T-helper 1 cell treated with Interleukin-12 subunit alpha and Interleukin-12 subunit beta and Interleukin-4 antibody, amounts not matched to agents 30 μg/mL and 1 μg/mL, for 36 hours (primary cell): ENCODE results near the gene FUBP3.
"Not testable (repeated sequence)": the region's sequence is repeated elsewhere in the genome, so short reads cannot be mapped to it uniquely, and the experiment has no call there.

ENCODE experiments used
- H3K27ac Mint-ChIP-seq: one replicate; pipeline ENCODE4 v1.8.0; 2021; ENCODE audit warnings: mild to moderate bottlenecking, mixed read lengths
- H3K27me3 Mint-ChIP-seq: one replicate; pipeline ENCODE4 v1.8.0; 2021; ENCODE audit warnings: low read depth, mixed read lengths
- H3K36me3 Mint-ChIP-seq: one replicate; pipeline ENCODE4 v1.8.0; 2021; ENCODE audit warnings: low read depth, mixed read lengths
- H3K4me1 Mint-ChIP-seq: one replicate; pipeline ENCODE4 v1.8.0; 2021; ENCODE audit warnings: low read depth, mixed read lengths
- H3K4me3 Mint-ChIP-seq: one replicate; pipeline ENCODE4 v1.8.0; 2021; ENCODE audit warnings: mild to moderate bottlenecking, moderate library complexity, mixed read lengths
- H3K9me3 Mint-ChIP-seq: one replicate; pipeline ENCODE4 v1.8.0; 2021; ENCODE audit warnings: mixed read lengths

The FUBP3 gene

DNA sequence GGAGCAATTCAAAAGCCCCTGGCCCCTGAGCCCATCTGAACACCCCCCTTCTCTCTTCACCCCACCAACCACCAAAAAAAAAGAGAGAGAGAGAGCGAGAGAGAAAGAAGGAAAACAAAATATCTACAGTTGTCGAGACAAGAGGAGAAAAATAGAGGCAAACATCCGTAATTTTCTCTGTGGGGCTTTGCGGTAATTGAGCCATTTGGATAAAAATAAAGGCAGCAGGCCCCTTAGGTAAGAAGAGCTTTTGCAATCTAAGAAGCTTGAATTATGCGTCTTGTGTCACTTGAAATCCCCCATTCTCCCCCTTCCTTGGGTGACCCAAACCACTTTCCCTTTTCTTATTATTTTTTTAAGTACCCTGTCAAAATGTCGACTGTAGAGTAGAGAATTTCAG, 35.5 kb upstream of the FUBP3 start:
- H3K27me3 Mint-ChIP-seq = peaks cover 11% of the 10 kb centered on the region
- H3K4me1 Mint-ChIP-seq = no peaks in the 10 kb centered on the region
- H3K36me3 Mint-ChIP-seq = no peaks in the 10 kb centered on the region
- no peak overlapping the region for H3K4me3 Mint-ChIP-seq
- peaks cover 1% of the 10 kb centered on the region for H3K9me3 Mint-ChIP-seq
- no peak overlapping the region for H3K27ac Mint-ChIP-seq

GRCh38 chr9:130544364-130544763, 35.0 kb upstream of the FUBP3 start:
- Mint-ChIP-seq H3K36me3 (no peaks in the 10 kb centered on the region), H3K27me3 (peaks cover 10% of the 10 kb centered on the region), H3K27ac (no peak overlapping the region), H3K4me3 (no peak overlapping the region), H3K4me1 (no peaks in the 10 kb centered on the region), H3K9me3 (peaks cover 6% of the 10 kb centered on the region)

DNA sequence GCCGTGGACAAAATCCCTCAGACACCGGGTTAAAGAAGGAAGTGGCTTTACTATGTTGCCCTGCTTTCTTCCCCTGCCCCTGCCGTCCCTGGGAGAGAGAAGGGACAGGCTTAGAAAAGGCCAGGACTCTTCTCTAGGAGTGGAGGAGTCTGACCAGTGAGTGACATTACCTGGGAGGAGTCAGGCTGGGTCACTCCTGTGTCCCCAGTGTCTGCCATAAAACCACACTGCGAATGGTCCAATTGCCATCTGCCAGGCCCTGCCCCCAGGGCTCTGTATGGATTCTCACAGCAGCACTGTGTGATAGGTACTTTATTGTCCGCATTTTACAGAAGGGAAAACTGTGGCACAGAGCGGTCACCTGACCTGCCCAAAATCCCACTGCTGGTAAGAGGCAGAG, 31.3 kb upstream of the FUBP3 start:
- Mint-ChIP-seq H3K27me3 (no peaks in the 10 kb centered on the region), H3K4me1 (no peaks in the 10 kb centered on the region), H3K4me3 (no peak overlapping the region), H3K9me3 (peaks cover 11% of the 10 kb centered on the region), H3K36me3 (no peaks in the 10 kb centered on the region), H3K27ac (no peak overlapping the region)

- no peaks in the 10 kb centered on the region for H3K27me3 Mint-ChIP-seq
- peaks cover 11% of the 10 kb centered on the region for H3K9me3 Mint-ChIP-seq
- no peak overlapping the region for H3K27ac Mint-ChIP-seq
- H3K4me3 Mint-ChIP-seq = no peak overlapping the region
- H3K4me1 Mint-ChIP-seq = no peaks in the 10 kb centered on the region
- H3K36me3 Mint-ChIP-seq = no peaks in the 10 kb centered on the region
Measured at GRCh38 chr9:130549093-130549735, 30.2 kb upstream of the FUBP3 start.

DNA sequence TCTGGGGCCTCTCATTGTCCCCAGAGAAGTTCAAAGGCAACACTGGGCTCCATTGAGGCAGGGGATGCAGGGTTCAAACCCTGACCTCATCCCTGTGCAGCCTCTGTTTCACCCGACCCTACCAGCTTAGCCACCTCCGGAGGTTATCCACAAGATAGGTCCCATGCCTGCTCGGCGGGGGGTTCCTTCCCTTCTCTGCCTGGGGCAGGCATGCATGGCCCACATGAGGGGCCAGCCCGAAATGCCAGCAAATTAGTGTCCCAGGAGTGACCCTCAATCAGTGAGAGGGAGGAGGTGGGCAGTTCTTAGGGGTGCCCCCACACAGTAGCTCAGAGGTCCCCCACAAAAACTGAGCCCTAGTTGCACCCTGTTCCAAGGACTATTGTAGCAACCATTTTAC, 24.8 kb upstream of the FUBP3 start:
- Mint-ChIP-seq H3K4me1 (no peaks in the 10 kb centered on the region), H3K9me3 (peaks cover 2% of the 10 kb centered on the region), H3K36me3 (no peaks in the 10 kb centered on the region), H3K27ac (no peak overlapping the region), H3K4me3 (no peak overlapping the region), H3K27me3 (no peaks in the 10 kb centered on the region)

- H3K27ac Mint-ChIP-seq = no peak overlapping the region
- no peaks in the 10 kb centered on the region for H3K36me3 Mint-ChIP-seq
- no peak overlapping the region for H3K4me3 Mint-ChIP-seq
- H3K9me3 Mint-ChIP-seq = no peaks in the 10 kb centered on the region
- H3K27me3 Mint-ChIP-seq = no peaks in the 10 kb centered on the region
- H3K4me1 Mint-ChIP-seq = no peaks in the 10 kb centered on the region
Measured at GRCh38 chr9:130555061-130555460, 24.3 kb upstream of the FUBP3 start.

DNA sequence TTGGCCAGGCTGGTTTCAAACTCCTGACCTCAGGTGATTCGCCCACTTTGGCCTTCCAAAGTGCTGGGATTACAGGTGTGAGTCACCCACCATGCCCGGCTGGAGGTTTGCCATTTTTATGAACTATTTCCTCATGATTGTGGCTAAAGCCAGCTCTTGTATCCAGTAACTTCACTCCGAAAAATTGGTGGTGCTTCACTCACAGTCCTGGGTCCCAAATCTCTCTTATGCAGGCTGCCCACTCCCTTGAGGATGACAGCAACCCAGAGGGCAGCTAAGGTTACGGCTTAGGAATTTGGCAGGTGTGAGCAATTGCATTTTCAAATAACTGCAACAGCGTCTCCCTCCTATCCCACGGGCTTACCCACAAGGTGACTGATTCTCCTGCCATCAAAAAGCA, 23.4 kb upstream of the FUBP3 start:
- Mint-ChIP-seq H3K4me1 (no peaks in the 10 kb centered on the region), H3K27ac (no peak overlapping the region), H3K27me3 (no peaks in the 10 kb centered on the region), H3K36me3 (no peaks in the 10 kb centered on the region), H3K9me3 (no peaks in the 10 kb centered on the region), H3K4me3 (no peak overlapping the region)

DNA sequence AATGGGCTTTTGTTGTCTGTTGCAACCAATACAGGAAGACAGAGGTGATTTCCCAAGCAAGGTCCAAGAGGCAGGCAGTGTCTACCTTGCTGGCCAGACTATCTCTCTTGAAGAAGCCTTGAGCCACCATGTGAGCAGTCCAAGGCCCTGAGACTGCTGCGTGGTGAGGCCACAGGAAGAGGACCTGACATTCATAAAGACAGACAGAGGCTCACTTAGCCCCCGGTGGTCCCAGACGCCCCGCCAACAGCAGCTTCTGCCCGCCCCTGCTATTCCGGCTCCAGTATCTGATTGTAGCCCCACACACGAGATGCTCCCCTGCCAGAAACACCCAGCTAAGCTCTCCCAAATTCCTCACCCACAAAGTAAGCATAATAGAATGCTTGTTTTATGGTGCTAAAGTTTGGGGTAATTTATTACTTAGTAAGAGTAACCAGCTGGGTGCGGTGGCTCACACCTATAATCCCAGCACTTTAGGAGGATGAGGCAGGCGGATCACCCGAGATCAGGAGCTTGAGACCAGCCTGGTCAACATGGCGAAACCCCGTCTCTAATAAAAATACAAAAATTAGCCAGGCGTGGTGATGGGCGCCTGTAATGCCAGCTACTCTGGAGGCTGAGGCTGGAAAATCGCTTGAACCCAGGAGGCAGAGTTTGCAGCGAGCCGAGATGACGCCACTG, 22.8 kb upstream of the FUBP3 start:
- no peaks in the 10 kb centered on the region for H3K27me3 Mint-ChIP-seq
- H3K36me3 Mint-ChIP-seq = no peaks in the 10 kb centered on the region
- no peak overlapping the region for H3K4me3 Mint-ChIP-seq
- H3K9me3 Mint-ChIP-seq = no peaks in the 10 kb centered on the region
- H3K27ac Mint-ChIP-seq = no peak overlapping the region
- no peaks in the 10 kb centered on the region for H3K4me1 Mint-ChIP-seq

DNA sequence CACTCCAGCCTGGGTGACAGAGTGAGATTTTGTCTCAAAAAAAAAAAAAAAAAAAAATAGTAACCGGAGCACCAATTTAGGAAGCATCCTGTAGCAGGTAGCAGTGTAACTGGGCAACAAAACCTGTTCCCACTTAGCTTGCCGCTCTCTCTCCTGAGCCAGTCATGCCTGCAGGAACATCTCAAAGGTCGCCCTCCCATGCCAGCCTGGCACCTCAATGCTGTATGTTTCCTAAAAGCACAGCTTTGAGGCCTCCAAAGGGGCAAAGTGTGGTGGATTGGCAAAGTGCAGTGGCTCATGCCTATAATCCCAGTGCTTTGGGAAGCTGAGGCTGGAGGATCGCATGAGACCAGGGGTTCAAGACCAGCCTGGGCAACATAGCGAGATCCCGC, 22.3 kb upstream of the FUBP3 start:
- no peaks in the 10 kb centered on the region for H3K4me1 Mint-ChIP-seq
- no peaks in the 10 kb centered on the region for H3K9me3 Mint-ChIP-seq
- no peak overlapping the region for H3K4me3 Mint-ChIP-seq
- H3K27ac Mint-ChIP-seq = no peak overlapping the region
- no peaks in the 10 kb centered on the region for H3K36me3 Mint-ChIP-seq
- H3K27me3 Mint-ChIP-seq = no peaks in the 10 kb centered on the region

GRCh38 chr9:130561056-130561455, 18.3 kb upstream of the FUBP3 start:
- Mint-ChIP-seq H3K27ac (no peak overlapping the region), H3K4me3 (no peak overlapping the region), H3K9me3 (no peaks in the 10 kb centered on the region), H3K36me3 (no peaks in the 10 kb centered on the region), H3K4me1 (no peaks in the 10 kb centered on the region), H3K27me3 (no peaks in the 10 kb centered on the region)

DNA sequence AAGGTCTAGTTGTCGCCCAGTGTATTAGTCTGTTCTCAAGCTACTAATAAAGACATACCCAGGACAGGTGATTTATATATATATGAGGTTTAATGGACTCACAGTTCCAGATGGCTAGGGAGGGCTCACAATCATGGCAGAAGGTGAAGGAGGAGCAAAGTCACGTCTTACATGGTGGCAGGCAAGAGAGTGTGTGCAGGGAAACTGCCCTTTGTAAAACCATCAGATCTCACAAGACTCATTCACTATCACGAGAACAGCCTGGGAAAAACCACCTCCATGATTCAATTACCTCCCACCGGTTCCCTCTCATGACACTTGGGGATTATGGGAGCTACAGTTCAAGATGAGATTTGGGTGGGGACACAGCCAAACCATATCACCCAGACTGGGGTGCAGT, 16.9 kb upstream of the FUBP3 start:
- not testable (repeated sequence) for H3K9me3 Mint-ChIP-seq, H3K36me3 Mint-ChIP-seq, H3K4me3 Mint-ChIP-seq, H3K27ac Mint-ChIP-seq, H3K4me1 Mint-ChIP-seq, H3K27me3 Mint-ChIP-seq

GRCh38 chr9:130563797-130564196, 15.6 kb upstream of the FUBP3 start:
- no peaks in the 10 kb centered on the region for H3K9me3 Mint-ChIP-seq
- peaks cover 4% of the 10 kb centered on the region for H3K27me3 Mint-ChIP-seq
- no peaks in the 10 kb centered on the region for H3K4me1 Mint-ChIP-seq
- no peak overlapping the region for H3K27ac Mint-ChIP-seq
- H3K36me3 Mint-ChIP-seq = no peaks in the 10 kb centered on the region
- no peak overlapping the region for H3K4me3 Mint-ChIP-seq

- H3K4me3 Mint-ChIP-seq = no peak overlapping the region
- peaks cover 4% of the 10 kb centered on the region for H3K27me3 Mint-ChIP-seq
- H3K36me3 Mint-ChIP-seq = no peaks in the 10 kb centered on the region
- H3K27ac Mint-ChIP-seq = no peak overlapping the region
- no peaks in the 10 kb centered on the region for H3K9me3 Mint-ChIP-seq
- no peaks in the 10 kb centered on the region for H3K4me1 Mint-ChIP-seq
Measured at GRCh38 chr9:130565792-130566191, 13.6 kb upstream of the FUBP3 start.

- Mint-ChIP-seq H3K4me1 (no peaks in the 10 kb centered on the region), H3K27me3 (peaks cover 4% of the 10 kb centered on the region), H3K36me3 (no peaks in the 10 kb centered on the region), H3K4me3 (no peak overlapping the region), H3K9me3 (no peaks in the 10 kb centered on the region), H3K27ac (no peak overlapping the region)
Measured at GRCh38 chr9:130570208-130570607, 9.2 kb upstream of the FUBP3 start.

DNA sequence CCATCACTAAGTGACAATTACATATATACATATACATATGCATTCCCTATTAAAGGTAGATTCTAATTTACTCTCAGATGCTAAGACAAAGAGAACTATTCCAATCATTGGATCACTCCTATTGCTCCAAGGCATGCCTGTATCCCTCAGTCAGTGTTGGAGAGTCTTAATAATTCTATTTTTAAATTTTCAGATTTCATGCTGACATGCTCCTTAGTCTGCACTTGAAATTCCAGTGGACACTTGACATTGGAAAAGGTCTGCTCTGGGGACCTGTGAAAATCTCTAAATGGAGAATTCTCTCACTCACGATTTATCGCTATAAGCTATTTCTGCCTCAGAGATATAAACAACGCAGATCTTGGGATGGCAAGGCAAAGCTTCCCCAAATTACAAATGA, 3.9 kb upstream of the FUBP3 start:
- Mint-ChIP-seq H3K9me3 (no peaks in the 10 kb centered on the region), H3K4me1 (peaks cover 11% of the 10 kb centered on the region), H3K36me3 (no peaks in the 10 kb centered on the region), H3K27ac (no peak overlapping the region), H3K27me3 (peaks cover 5% of the 10 kb centered on the region), H3K4me3 (no peak overlapping the region)

- no peaks in the 10 kb centered on the region for H3K9me3 Mint-ChIP-seq
- no peak overlapping the region for H3K4me3 Mint-ChIP-seq
- peaks cover 17% of the 10 kb centered on the region for H3K4me1 Mint-ChIP-seq
- peaks cover 5% of the 10 kb centered on the region for H3K27me3 Mint-ChIP-seq
- H3K36me3 Mint-ChIP-seq = peaks cover 3% of the 10 kb centered on the region
- no peak overlapping the region for H3K27ac Mint-ChIP-seq
Measured at GRCh38 chr9:130576176-130576575, 3.2 kb upstream of the FUBP3 start.
